Osteoblast (primary cell): ENCODE measurements around the gene NAV1. TPM values are rescaled to one million over a fixed set of nuclear protein-coding genes. Genes with fewer than 3 reads are reported as not detected.
A peak's percentile ranks its signal among the peaks of the same experiment; 100 is the strongest.
"Not testable (repeated sequence)": the region's sequence is repeated elsewhere in the genome, so short reads cannot be mapped to it uniquely, and the experiment has no call there.

Experiments used
- DNase-seq: peaks from one replicate; pipeline ENCODE4 v3.0.0; 2011; ENCODE audit warnings: low spot score, mixed read lengths; ENCODE audit not compliant: insufficient read length; ENCODE audit errors: missing footprints
- H2AFZ ChIP-seq: 2 replicates; pipeline ENCODE4 v1.6.0; 2011; ENCODE audit warnings: mild to moderate bottlenecking, low read length
- H3K27ac ChIP-seq: 2 replicates; pipeline ENCODE4 v1.5.1; 2011; ENCODE audit warnings: mild to moderate bottlenecking, low read depth, low read length, moderate library complexity
- H3K27me3 ChIP-seq: 2 replicates; pipeline ENCODE4 v1.6.0; 2012; ENCODE audit warnings: mild to moderate bottlenecking, control low read depth, inconsistent platforms, low read length, moderate library complexity; ENCODE audit not compliant: insufficient read depth
- H3K36me3 ChIP-seq: 2 replicates; pipeline ENCODE4 v1.5.1; 2011; ENCODE audit warnings: mild to moderate bottlenecking, low read length, control low read depth, moderate library complexity; ENCODE audit not compliant: insufficient read depth
- H3K4me1 ChIP-seq: 2 replicates; pipeline ENCODE4 v1.5.1; 2011; ENCODE audit warnings: mild to moderate bottlenecking, low read length, control low read depth, moderate library complexity; ENCODE audit not compliant: insufficient read depth
- H3K4me2 ChIP-seq: 2 replicates; pipeline ENCODE4 v1.6.0; 2011; ENCODE audit warnings: mild to moderate bottlenecking, low read length; ENCODE audit not compliant: insufficient read depth
- H3K4me3 ChIP-seq: fragments of 200-600 bp; sonication (generic); 3 replicates; pipeline ENCODE4 v1.5.1; 2012; ENCODE audit warnings: mild to moderate bottlenecking, low read length, inconsistent platforms; ENCODE audit not compliant: insufficient read depth
- H3K79me2 ChIP-seq: 2 replicates; pipeline ENCODE4 v1.6.0; 2012; ENCODE audit warnings: mild to moderate bottlenecking, low read length, control low read depth, inconsistent platforms; ENCODE audit not compliant: insufficient read depth
- H3K9me3 ChIP-seq: 2 replicates; pipeline ENCODE4 v1.5.1; 2011; ENCODE audit warnings: low read depth, low read length, control low read depth
- H4K20me1 ChIP-seq: 2 replicates; pipeline ENCODE4 v1.6.0; 2012; ENCODE audit warnings: mild to moderate bottlenecking, low read length, control low read depth; ENCODE audit not compliant: insufficient read depth
- CTCF ChIP-seq: IDR thresholded peaks from 2 replicates; pipeline ENCODE4 v1.5.1; 2011; ENCODE audit warnings: mild to moderate bottlenecking, low read depth, low read length, moderate library complexity; ENCODE audit errors: extremely low read depth
- total RNA-seq: library from RNA; depleted of rRNA; stranded (reverse); fragments of >200 nt; gene quantifications from 2 replicates; pipeline ENCODE4 v1.2.3, GENCODE V29; 2012

NAV1 gene
- total RNA-seq, 1 donor = 47.0 TPM

- H3K9me3 ChIP-seq = no peaks in the 10 kb centered on the region
- DNase-seq = no peak
- H4K20me1 ChIP-seq = peaks cover 16% of the 10 kb centered on the region
- H3K79me2 ChIP-seq = peaks cover 96% of the 10 kb centered on the region
- no peak overlapping the region for H2AFZ ChIP-seq
- H3K4me3 ChIP-seq = no peak overlapping the region
- H3K4me1 ChIP-seq = peaks cover 44% of the 10 kb centered on the region
- no peak overlapping the region for H3K27ac ChIP-seq
- TF ChIP-seq CTCF = no peak
- no peak overlapping the region for H3K4me2 ChIP-seq
- no peaks in the 10 kb centered on the region for H3K27me3 ChIP-seq
- no peaks in the 10 kb centered on the region for H3K36me3 ChIP-seq
Measured at GRCh38 chr1:201544710-201545109, 5.8 kb downstream of the NAV1 start.

DNA sequence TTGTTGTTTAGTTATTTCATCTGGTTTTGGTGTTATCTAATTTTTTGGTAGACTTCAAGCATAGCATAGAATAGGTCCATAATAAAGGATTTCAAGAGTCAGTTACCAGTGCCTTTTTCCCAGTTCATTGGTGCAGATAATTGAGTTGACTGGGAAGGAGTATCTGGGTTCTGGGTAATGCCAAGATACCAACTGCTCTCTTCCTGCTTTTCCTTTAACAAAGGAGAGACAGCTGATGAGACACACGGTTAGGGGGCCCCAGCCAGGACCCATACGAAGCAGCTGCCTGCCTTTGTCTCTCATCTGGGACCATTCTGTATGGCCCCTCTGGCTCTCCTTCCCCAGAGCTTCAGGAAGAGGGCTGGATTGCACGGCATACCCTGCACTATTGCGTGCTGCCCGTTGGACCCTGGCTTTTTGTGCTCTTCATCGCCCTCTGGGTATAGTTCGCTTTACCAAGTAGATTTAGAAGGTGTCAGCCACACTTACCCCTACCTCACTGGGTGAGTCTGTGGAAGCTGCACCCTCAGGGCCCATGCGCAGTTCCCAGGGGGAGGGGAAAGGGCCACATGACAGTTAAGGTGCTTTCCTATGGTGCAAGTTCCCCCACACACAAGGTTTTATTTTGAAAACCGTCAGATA lies 7.0 kb downstream of the NAV1 start:
- no peak for TF ChIP-seq CTCF

GRCh38 chr1:201549522-201549921 lies 10.6 kb downstream of the NAV1 start:
- not testable (repeated sequence) for H3K4me3 ChIP-seq, H4K20me1 ChIP-seq, H3K36me3 ChIP-seq, H3K27me3 ChIP-seq, H3K27ac ChIP-seq, H2AFZ ChIP-seq, DNase-seq, H3K9me3 ChIP-seq, H3K4me2 ChIP-seq
- peaks cover 39% of the 10 kb centered on the region for H3K4me1 ChIP-seq
- H3K79me2 ChIP-seq = peaks cover 96% of the 10 kb centered on the region

More for the DNA sequence above, 7.0 kb downstream of the NAV1 start:
- Histone ChIP-seq H3K27me3 (no peaks in the 10 kb centered on the region), H4K20me1 (peaks cover 16% of the 10 kb centered on the region), H3K4me3 (no peak overlapping the region), H3K9me3 (no peaks in the 10 kb centered on the region), H3K4me1 (peaks cover 39% of the 10 kb centered on the region), H3K79me2 (peaks cover 95% of the 10 kb centered on the region), H3K27ac (no peak overlapping the region), H3K4me2 (no peak overlapping the region), H2AFZ (no peak overlapping the region), H3K36me3 (no peaks in the 10 kb centered on the region)
- no peak for DNase-seq

- DNase-seq = no peak
- Histone ChIP-seq H3K27me3 (no peaks in the 10 kb centered on the region), H3K4me2 (no peak overlapping the region), H3K4me3 (no peak overlapping the region), H2AFZ (no peak overlapping the region), H3K79me2 (peaks cover 96% of the 10 kb centered on the region), H3K4me1 (peaks cover 42% of the 10 kb centered on the region), H3K36me3 (peaks cover 13% of the 10 kb centered on the region), H3K27ac (peak overlapping the region; percentile 92), H4K20me1 (peaks cover 4% of the 10 kb centered on the region), H3K9me3 (no peaks in the 10 kb centered on the region)
- no peak for TF ChIP-seq CTCF
Measured at GRCh38 chr1:201551096-201551495, 12.2 kb downstream of the NAV1 start.
